ENCODE measurements around the gene DND1. TPM values are rescaled to one million over a fixed set of nuclear protein-coding genes. Genes with fewer than 3 reads are reported as not detected.

DND1 gene
- total RNA-seq, 1 donor from 2014 or later = 1.7 TPM

DNA sequence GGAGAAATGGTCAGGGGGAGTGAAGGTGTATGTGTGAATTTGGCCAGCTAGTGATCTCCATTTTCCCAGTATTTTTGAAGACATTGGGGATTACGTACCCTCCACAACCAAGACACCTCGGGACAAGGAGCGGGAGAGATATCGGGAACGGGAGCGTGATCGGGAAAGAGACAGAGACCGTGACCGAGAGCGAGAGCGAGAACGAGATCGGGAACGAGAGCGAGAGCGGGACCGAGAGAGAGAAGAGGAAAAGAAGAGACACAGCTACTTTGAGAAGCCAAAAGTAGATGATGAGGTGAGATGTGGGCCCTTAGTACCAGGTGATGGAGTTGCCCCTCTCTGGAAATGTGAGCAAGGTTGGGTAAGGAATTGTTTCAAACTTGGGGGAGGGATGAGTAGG lies 14.5 kb downstream of the DND1 start:
- no peaks in the 10 kb centered on the region for H3K27me3 ChIP-seq (ENCODE audit: insufficient read depth, low read length)
- no peaks in the 10 kb centered on the region for H3K9me3 ChIP-seq (ENCODE audit: insufficient read depth, low read depth, low read length)
- FAIRE-seq (no peak), DNase-seq (ENCODE audit: low read depth) (no peak)
- H3K27ac ChIP-seq (ENCODE audit: low read depth, low read length) = no peak overlapping the region
- no peak overlapping the region for H3K4me3 ChIP-seq (ENCODE audit: insufficient read depth, low read depth, low read length)
- no peaks in the 10 kb centered on the region for H3K79me2 ChIP-seq (ENCODE audit: insufficient read depth, low read length)
- peaks cover 4% of the 10 kb centered on the region for H3K4me1 Mint-ChIP-seq (ENCODE audit: low read depth, unreplicated experiment)
- no peaks in the 10 kb centered on the region for H4K20me1 ChIP-seq (ENCODE audit: insufficient read depth, low read length)
- H3K36me3 ChIP-seq (ENCODE audit: insufficient read depth, low read length) = peaks cover 62% of the 10 kb centered on the region
- peaks cover 36% of the 10 kb centered on the region for H3K36me3 Mint-ChIP-seq (ENCODE audit: low read depth, unreplicated experiment)
- no peak overlapping the region for H3K4me3 Mint-ChIP-seq (ENCODE audit: unreplicated experiment)
- peaks cover 2% of the 10 kb centered on the region for H3K9me3 Mint-ChIP-seq (ENCODE audit: unreplicated experiment)
- H3K9ac ChIP-seq (ENCODE audit: low read length) = no peak overlapping the region
- no peak for TF ChIP-seq EZH2 (IDR thresholded peaks at IDR 0.05; ENCODE audit: insufficient read depth, low read length)
- TF ChIP-seq, protein P1, sequence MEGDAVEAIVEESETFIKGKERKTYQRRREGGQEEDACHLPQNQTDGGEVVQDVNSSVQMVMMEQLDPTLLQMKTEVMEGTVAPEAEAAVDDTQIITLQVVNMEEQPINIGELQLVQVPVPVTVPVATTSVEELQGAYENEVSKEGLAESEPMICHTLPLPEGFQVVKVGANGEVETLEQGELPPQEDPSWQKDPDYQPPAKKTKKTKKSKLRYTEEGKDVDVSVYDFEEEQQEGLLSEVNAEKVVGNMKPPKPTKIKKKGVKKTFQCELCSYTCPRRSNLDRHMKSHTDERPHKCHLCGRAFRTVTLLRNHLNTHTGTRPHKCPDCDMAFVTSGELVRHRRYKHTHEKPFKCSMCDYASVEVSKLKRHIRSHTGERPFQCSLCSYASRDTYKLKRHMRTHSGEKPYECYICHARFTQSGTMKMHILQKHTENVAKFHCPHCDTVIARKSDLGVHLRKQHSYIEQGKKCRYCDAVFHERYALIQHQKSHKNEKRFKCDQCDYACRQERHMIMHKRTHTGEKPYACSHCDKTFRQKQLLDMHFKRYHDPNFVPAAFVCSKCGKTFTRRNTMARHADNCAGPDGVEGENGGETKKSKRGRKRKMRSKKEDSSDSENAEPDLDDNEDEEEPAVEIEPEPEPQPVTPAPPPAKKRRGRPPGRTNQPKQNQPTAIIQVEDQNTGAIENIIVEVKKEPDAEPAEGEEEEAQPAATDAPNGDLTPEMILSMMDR (IDR thresholded peaks at IDR 0.05; ENCODE audit: insufficient read depth, low read depth, low read length) = no peak
- no peak overlapping the region for H3K4me2 ChIP-seq (ENCODE audit: low read length)
- no peaks in the 10 kb centered on the region for H3K27me3 Mint-ChIP-seq (ENCODE audit: low read depth, unreplicated experiment)
- H2AFZ ChIP-seq (ENCODE audit: low read depth, low read length) = no peak overlapping the region
- H3K4me1 ChIP-seq (ENCODE audit: insufficient read depth, low read length) = no peaks in the 10 kb centered on the region
- no peak overlapping the region for H3K27ac Mint-ChIP-seq (ENCODE audit: unreplicated experiment)

DNA sequence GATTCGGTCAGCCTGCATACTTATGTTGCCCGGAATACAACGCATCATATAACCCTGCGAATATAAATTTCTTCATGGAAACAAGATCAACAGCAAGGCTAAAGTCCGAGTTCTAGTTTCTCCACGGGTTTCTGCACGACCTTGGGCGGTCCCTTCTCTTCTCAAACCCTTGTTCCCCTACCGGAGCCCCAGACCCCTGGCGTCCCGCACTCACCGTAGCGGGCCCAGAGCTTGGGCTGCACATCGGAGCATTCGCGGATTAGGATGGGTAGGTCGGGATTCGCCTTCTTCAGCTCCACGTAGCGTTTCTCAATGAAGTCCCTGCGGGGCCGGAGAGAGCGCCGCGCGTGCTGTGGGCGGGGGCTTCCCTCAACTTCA lies 26.3 kb downstream of the DND1 start:
- Mint-ChIP-seq H3K4me3 (ENCODE audit: unreplicated experiment) (peak overlapping the region; percentile 99), H3K36me3 (ENCODE audit: low read depth, unreplicated experiment) (peaks cover 10% of the 10 kb centered on the region), H3K4me1 (ENCODE audit: low read depth, unreplicated experiment) (peaks cover 3% of the 10 kb centered on the region), H3K27me3 (ENCODE audit: low read depth, unreplicated experiment) (no peaks in the 10 kb centered on the region), H3K9me3 (ENCODE audit: unreplicated experiment) (no peaks in the 10 kb centered on the region), H3K27ac (ENCODE audit: unreplicated experiment) (no peak overlapping the region)
- Histone ChIP-seq H3K4me1 (ENCODE audit: insufficient read depth, low read length) (peaks cover 9% of the 10 kb centered on the region), H3K9ac (ENCODE audit: low read length) (peak overlapping the region; percentile 91), H3K36me3 (ENCODE audit: insufficient read depth, low read length) (peaks cover 20% of the 10 kb centered on the region), H3K4me3 (ENCODE audit: insufficient read depth, low read depth, low read length) (peak overlapping the region; percentile 96), H3K27ac (ENCODE audit: low read depth, low read length) (peak overlapping the region; percentile 82), H4K20me1 (ENCODE audit: insufficient read depth, low read length) (peaks cover 6% of the 10 kb centered on the region), H2AFZ (ENCODE audit: low read depth, low read length) (peak overlapping the region; percentile 83), H3K9me3 (ENCODE audit: insufficient read depth, low read depth, low read length) (no peaks in the 10 kb centered on the region), H3K79me2 (ENCODE audit: insufficient read depth, low read length) (peaks cover 47% of the 10 kb centered on the region), H3K27me3 (ENCODE audit: insufficient read depth, low read length) (no peaks in the 10 kb centered on the region), H3K4me2 (ENCODE audit: low read length) (peak overlapping the region; percentile 95)
- DNase-seq (ENCODE audit: low read depth) = no peak
- TF ChIP-seq, protein P1 (IDR thresholded peaks at IDR 0.05; ENCODE audit: insufficient read depth, low read depth, low read length) = no peak
- TF ChIP-seq EZH2 (IDR thresholded peaks at IDR 0.05; ENCODE audit: insufficient read depth, low read length) = no peak
- FAIRE-seq = no peak

DNA sequence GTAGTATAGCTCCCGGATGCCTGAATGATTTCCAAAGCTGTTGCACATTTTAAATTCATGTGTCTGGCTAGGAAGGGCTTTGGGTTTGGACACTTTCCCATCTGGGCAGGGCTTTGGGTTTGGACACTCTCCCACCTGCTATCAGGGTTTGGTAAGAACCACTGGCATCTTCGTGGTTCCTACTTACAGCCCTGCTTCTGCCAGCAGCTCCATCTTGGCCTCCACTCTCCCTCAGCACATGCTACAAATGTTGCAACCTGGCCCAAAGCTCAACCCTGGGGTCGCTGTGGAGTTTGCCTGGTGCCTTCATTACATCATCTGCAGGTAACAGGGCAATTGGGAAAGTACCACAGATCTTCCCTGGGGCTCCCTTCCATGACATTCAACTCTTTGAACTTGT lies 30.7 kb downstream of the DND1 start:
- H2AFZ ChIP-seq (ENCODE audit: low read depth, low read length) = no peak overlapping the region
- no peak overlapping the region for H3K27ac ChIP-seq (ENCODE audit: low read depth, low read length)
- Mint-ChIP-seq H3K9me3 (ENCODE audit: unreplicated experiment) (no peaks in the 10 kb centered on the region), H3K36me3 (ENCODE audit: low read depth, unreplicated experiment) (peaks cover 11% of the 10 kb centered on the region), H3K4me3 (ENCODE audit: unreplicated experiment) (no peak overlapping the region), H3K4me1 (ENCODE audit: low read depth, unreplicated experiment) (peaks cover 9% of the 10 kb centered on the region), H3K27me3 (ENCODE audit: low read depth, unreplicated experiment) (no peaks in the 10 kb centered on the region), H3K27ac (ENCODE audit: unreplicated experiment) (no peak overlapping the region)
- peaks cover 6% of the 10 kb centered on the region for H3K36me3 ChIP-seq (ENCODE audit: insufficient read depth, low read length)
- no peaks in the 10 kb centered on the region for H3K9me3 ChIP-seq (ENCODE audit: insufficient read depth, low read depth, low read length)
- H3K4me2 ChIP-seq (ENCODE audit: low read length) = no peak overlapping the region
- H3K4me1 ChIP-seq (ENCODE audit: insufficient read depth, low read length) = peaks cover 14% of the 10 kb centered on the region
- no peak for FAIRE-seq
- H4K20me1 ChIP-seq (ENCODE audit: insufficient read depth, low read length) = peaks cover 6% of the 10 kb centered on the region
- H3K27me3 ChIP-seq (ENCODE audit: insufficient read depth, low read length) = no peaks in the 10 kb centered on the region
- H3K9ac ChIP-seq (ENCODE audit: low read length) = no peak overlapping the region
- peak; percentile 81 for DNase-seq (ENCODE audit: low read depth)
- TF ChIP-seq, protein P1 (IDR thresholded peaks at IDR 0.05; ENCODE audit: insufficient read depth, low read depth, low read length) = no peak
- no peak for TF ChIP-seq EZH2 (IDR thresholded peaks at IDR 0.05; ENCODE audit: insufficient read depth, low read length)
- peaks cover 41% of the 10 kb centered on the region for H3K79me2 ChIP-seq (ENCODE audit: insufficient read depth, low read length)
- no peak overlapping the region for H3K4me3 ChIP-seq (ENCODE audit: insufficient read depth, low read depth, low read length)
